Posterior cingulate gyrus (tissue), 11 donors: ENCODE measurements around the gene TBC1D1.
A peak's percentile ranks its signal among the peaks of the same experiment; 100 is the strongest.

Source experiments
- DNase-seq, 10 donors: peaks; one replicate each; pipeline versions ENCODE4 v3.0.0 to v3.0.0-alpha.2; 2020 to 2021; ENCODE audit warnings: mixed read lengths in 3 of 10
- intact Hi-C: fragments of 100-400 bp; cut with DNase I; formaldehyde crosslinking; loops from one replicate; pipeline ENCODE4 v1.15.1; 2023

TBC1D1 gene, protein sequence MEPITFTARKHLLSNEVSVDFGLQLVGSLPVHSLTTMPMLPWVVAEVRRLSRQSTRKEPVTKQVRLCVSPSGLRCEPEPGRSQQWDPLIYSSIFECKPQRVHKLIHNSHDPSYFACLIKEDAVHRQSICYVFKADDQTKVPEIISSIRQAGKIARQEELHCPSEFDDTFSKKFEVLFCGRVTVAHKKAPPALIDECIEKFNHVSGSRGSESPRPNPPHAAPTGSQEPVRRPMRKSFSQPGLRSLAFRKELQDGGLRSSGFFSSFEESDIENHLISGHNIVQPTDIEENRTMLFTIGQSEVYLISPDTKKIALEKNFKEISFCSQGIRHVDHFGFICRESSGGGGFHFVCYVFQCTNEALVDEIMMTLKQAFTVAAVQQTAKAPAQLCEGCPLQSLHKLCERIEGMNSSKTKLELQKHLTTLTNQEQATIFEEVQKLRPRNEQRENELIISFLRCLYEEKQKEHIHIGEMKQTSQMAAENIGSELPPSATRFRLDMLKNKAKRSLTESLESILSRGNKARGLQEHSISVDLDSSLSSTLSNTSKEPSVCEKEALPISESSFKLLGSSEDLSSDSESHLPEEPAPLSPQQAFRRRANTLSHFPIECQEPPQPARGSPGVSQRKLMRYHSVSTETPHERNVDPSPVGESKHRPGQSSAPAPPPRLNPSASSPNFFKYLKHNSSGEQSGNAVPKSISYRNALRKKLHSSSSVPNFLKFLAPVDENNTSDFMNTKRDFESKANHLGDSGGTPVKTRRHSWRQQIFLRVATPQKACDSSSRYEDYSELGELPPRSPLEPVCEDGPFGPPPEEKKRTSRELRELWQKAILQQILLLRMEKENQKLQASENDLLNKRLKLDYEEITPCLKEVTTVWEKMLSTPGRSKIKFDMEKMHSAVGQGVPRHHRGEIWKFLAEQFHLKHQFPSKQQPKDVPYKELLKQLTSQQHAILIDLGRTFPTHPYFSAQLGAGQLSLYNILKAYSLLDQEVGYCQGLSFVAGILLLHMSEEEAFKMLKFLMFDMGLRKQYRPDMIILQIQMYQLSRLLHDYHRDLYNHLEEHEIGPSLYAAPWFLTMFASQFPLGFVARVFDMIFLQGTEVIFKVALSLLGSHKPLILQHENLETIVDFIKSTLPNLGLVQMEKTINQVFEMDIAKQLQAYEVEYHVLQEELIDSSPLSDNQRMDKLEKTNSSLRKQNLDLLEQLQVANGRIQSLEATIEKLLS (N-terminal part only)

DNA sequence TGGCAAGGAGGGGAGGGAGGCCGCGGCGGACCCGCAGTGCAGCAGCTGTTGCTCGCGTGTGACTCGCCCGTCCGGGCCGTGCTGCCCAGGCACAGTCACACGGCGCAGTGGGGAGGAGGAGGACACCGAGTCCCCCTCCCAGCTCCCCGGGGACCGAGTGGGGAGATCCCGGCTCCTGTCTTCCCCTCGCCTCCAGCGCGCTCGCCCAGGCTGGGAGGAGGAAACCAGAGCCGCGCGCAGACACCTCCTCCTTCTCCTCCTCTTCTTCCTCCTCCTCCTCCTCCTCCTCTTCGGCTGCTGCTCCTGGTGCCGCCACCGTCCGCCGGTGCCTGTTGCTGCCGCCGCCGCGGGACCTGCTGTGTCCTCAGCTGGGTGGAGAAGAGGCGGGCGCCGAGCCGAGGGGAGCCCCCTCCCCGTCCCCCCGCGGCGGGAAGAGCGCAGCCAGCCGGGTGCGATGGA is at the start of gene TBC1D1:
Gene TBC1D1, plus strand, starts transcription at position 284 of the 459 bp plus-strand sequence. CDS start 11,012 bp downstream, outside the sequence.
- intact Hi-C loops = loop anchor here (5.0 kb wide), 2 partner anchors 64 to 86 kb away; partner anchors contain the start of gene PGM2
- peak in 9 of 10 donors; percentile 34 to 95 (median 60) for DNase-seq

DNA sequence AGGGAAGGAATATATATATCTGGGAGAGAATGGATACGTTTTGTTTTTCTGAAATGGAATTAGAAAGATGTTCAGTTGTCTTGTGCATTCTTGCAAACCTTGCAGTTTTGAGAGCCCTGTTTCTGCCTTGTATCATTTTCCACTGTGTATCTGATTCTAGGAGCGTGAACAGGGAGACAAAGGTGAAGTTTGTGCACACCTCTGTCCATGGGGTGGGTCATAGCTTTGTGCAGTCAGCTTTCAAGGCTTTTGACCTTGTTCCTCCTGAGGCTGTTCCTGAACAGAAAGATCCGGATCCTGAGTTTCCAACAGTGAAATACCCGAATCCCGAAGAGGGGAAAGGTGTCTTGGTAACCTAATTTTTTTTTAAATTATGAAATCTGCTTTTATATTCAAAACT is 46.7 kb upstream of the TBC1D1 start:
- DNase-seq = no peak
- intact Hi-C loops = no loop called here

DNA sequence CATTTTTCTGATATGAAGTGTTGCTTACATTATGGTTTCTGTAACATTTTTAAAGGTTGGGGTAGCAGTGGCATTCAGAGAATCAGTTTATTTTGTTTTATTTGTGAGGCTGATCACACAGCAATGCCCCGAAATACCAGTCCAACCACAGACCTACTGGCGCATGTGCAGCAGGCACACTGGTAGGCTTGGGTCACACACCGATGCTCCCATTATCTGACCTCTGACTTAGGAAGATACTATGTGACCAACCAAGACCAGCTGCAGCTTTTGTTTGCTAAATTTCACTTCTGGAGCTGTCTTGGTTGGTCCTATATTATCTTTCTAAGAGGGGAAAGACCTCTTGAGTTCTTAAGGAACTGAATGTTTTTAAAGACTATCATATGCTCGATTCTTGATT is 45.7 kb upstream of the TBC1D1 start:
- intact Hi-C loops = no loop called here
- no peak for DNase-seq

DNA sequence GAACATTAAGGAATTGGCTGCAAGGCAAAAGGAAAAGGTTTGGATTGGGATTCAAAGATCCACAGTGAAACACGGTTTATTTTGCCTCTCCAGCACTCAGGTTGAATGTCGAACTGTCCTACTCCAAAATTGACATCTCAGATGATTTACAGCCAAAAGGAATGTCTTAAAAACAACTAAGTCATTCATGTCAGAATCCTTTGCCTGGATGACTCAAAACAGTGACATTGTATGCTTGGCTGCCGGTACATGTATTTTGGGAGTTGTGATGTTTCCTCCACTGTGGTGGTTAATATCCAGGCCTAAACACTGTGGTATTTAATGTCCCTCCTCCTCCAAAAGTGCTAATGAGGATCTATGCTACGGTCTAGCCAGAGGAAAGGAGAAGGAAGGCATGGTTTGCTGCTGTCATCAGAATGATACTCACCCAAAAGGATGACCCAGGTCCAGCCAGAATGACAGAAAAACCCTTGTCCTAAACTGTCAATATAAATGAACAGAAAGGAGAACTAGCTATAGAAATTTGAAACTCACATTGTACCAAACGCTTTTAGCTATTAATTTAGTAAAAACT is 43.5 kb upstream of the TBC1D1 start:
- intact Hi-C loops = no loop called here
- no peak for DNase-seq

DNA sequence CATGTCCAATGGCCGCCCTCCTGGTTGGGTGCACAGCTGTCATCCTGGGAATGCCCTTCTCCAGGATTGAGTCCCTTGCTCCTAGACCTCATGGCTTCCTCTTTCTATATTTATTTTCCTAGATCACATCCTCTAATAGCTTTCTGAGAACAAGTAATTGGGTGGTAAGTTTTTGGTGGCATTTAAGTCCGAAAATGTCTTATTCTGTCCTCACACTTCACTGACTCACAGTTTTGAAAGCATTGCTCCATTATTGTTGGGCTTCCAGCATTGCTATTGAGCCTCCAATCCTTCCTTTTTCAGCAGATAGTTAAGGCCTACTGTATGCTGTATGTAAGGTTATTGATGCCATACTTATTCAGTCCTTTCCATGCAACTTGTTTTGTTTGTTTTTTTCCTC is 38.5 kb upstream of the TBC1D1 start:
- intact Hi-C loops = no loop called here
- DNase-seq = no peak

DNA sequence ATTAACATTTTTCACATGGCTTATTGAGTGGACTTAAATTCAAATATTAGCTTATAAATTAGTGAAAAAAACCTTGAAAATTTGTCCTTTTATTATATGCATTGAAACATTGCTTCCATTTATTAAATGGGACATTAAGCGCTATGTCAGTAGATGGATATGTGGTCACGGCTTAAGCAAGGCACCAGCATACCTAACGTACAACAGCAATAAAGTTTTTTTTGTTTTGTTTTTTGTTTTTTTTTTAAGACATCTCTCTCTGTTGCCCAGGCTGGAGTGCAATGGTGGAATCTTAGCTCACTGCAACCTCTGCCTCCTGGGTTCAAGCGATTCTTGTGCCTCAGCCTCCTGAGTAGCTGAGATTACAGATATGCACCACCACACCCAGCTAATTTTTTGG is 32.8 kb upstream of the TBC1D1 start:
- intact Hi-C loops = no loop called here
- no peak for DNase-seq

DNA sequence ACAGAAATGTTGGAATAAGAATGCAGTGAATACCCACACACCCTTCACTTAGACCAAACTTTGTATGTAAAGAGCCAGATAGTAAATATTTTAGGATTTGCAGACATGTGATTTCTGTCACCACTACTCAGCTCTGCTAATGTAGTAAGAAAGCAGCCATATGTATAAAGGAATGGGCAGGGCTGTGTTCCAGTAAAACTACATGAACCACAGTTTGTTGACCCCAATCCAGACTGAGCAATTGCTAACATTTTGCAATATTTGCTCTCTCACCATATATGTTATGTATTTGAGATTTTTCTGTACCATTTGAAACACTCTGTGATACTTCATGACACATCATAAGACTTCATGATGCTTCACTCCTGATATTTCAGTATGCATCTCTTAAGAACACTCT is 32.0 kb upstream of the TBC1D1 start:
- DNase-seq = no peak
- intact Hi-C loops = no loop called here

DNA sequence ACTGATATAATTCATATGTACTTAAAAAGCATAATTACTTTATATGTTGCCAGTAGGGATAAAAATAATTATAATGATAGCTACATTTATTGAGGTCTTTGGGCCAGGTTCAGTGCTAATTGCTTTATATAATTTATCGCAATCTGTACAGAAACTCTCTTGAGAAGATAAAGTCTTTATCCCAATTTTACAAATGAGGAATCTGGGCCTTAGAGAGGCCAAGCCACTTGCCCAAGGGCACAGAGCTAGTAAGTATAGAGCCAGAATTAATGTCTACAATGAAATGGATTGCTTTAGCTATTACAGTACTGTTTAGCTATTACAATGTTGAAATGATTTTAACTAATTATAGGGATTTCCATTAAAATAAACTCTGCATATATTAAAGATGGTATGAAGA is 30.6 kb upstream of the TBC1D1 start:
- intact Hi-C loops = no loop called here
- DNase-seq = no peak

DNA sequence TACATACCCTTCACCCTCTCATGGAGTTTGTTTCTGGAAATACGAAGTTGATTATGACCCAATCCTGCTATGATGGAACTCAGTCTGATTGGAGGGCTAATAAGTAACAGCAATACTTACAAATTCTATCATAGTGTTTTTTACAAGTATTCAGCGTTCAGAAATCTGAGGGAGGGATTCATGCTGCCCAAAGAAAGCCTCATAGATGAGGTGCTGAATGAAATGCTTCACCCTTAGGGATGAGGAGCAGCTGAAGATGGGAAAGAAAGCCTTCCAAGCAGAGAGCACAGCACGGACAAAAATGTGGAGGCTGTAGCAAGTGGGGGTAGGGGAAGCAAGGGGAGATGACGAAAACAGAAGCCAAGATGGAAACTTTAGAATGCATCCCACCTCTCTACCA is 27.9 kb upstream of the TBC1D1 start:
- intact Hi-C loops = no loop called here
- no peak for DNase-seq

DNA sequence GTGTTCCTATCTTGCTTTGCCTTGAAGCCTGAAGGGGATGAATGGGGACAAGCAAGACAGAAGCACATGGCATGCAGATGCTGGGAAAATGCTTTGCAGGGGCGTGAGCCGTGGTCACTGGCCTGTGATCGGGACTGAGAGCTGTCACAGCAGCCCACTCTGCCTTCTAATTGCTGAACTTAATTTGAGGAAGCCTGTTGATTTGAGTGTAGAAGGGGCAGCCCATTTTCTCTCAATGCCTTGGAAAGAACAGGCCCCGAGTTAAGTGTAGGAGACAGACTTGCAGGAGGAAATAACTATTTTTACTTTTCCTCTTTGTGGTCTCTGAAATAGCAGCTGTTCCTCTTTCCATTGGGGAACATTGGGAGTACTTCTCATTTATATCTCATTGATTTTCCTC is 26.1 kb upstream of the TBC1D1 start:
- intact Hi-C loops = no loop called here
- DNase-seq = no peak

DNA sequence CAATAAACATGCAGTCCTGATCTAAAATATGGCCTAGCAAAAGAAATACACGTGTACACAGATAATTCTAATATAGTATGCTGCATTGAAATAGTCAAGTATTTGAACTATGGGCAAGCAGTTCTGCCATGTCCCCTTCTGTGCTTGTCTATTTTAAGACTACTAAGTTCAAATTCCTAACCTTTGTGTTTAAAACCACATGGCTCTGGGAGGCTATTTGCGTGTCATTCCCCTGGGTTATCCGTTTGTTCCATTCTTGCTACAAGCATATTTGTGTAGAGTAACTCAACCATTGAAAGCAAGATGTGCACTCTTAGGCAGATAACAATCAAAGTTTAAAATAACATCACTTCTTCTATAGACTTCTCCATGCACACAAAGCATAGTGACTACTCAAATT is 25.4 kb upstream of the TBC1D1 start:
- intact Hi-C loops = no loop called here
- no peak for DNase-seq

DNA sequence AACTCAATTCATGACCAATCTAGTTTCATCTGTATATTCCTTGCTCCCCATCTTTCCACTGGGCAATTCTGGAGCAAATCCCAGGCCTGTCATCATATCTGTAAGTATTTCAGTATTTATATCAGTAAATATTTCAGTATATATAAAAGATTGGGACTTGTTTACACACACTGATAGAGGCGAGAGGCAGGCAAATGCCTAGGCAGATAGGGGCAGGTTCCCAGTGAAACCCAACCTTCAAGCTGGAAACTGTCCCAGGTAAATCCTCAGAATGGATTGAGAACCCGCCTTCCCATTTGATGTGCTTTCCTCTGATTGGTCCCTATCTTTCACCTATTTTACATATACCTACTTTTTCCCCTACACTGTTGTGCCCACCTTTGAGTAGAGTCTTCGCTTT is 23.8 kb upstream of the TBC1D1 start:
- no peak for DNase-seq
- intact Hi-C loops = no loop called here

DNA sequence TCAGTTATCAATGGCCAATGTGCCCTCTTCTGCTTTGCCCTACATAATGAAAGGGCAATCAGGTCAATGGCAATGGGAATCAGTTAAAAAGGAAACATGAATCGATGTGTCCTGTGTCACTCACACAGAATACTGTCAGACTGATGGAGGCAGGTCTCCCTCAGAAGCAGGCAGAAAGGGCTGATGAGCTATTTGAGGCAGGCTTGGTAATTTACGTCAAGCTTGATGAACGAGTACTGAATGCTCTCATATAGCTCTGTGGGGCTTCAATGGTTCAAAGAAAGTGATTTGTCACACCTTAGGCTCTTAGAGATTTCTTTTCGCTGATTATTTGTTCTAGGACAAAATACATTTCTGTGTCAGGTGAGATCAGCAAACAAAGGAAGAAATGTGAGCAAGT is 22.6 kb upstream of the TBC1D1 start:
- intact Hi-C loops = no loop called here
- no peak for DNase-seq

DNA sequence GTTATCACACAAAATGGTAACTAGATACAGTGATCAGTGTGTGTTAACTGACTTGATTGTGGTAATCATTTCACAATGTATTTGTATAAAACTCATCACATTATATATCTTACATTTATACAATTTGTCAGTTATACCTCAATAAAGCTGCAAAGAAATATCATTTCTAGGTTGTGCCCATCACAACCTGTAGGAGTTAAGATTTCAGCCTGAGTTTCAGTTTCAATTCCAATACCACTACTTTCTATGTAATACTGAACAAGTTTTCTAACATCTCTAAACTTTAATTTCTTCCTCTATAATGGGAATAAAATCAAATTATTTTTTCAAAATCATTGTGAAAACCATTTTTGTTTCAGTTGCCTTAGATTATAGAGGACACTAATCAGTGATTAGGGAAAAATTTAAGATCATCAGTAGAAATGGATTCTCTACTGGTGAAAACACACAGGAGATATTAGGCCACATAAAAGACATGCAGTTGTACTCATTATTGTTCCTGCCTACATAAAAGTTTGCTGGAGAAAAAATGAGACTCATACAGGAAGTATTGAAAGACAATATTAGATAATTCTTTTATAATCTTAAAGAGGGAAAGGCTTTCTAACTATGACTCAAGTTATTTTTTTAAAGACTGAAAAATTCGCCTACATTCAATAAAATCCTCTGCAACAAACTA is 18.4 kb upstream of the TBC1D1 start:
- intact Hi-C loops = no loop called here
- no peak for DNase-seq

DNA sequence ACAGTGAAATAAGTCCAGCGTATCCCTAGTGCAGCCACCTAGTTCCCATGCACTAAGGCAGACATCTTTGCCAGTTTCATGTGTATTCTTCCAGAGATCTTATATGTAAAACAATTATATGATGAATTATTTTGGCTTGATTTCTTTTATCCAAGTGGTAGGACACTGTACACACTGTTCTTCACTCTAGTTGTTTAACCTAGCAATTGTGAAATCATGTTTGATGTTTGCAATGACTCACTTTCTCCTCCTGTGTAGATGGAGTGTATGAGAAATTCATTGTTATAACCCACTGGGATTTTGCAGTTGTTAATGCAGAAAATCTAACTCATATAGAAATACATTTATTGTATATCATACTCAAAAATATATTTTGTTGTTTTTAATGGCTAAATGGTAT is 17.5 kb upstream of the TBC1D1 start:
- intact Hi-C loops = no loop called here
- no peak for DNase-seq

DNA sequence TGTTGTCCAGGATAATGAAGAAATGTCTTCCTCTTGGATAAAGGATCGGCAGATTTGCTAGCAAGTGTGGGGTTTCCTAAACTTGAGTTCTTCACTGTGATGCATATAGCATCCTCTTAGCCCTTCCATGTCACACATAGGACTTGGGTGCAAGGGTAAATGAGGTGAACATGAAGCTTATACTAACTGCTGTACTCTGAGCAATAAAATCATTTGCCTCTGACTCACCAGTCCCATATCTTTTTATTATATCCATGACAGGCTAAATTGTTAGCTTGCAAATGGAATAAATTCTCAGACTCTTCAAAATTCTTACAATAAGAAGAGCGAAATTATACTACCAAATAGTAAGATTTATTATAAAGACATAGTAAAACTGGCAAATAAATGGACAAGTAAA is 14.7 kb upstream of the TBC1D1 start:
- no peak for DNase-seq
- intact Hi-C loops = no loop called here

DNA sequence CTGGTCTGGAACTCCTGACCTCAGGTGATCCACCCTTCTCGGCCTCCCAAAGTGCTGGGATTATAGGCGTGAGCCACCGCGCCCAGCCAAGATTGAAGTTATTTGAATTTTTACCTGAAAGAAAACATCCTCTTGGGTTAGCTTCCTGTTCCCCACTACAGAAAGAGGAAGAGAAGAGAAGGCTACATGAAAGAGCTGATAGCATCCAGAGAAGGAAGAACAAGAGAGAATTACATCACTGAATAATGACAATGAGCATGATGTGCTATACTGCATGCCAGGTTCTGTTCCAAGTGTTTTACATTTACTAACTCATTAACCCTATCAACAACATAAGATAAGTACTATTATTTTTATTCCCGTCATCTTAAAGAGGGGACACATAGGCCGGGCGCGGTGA is 11.5 kb upstream of the TBC1D1 start:
- intact Hi-C loops = no loop called here
- DNase-seq = no peak

DNA sequence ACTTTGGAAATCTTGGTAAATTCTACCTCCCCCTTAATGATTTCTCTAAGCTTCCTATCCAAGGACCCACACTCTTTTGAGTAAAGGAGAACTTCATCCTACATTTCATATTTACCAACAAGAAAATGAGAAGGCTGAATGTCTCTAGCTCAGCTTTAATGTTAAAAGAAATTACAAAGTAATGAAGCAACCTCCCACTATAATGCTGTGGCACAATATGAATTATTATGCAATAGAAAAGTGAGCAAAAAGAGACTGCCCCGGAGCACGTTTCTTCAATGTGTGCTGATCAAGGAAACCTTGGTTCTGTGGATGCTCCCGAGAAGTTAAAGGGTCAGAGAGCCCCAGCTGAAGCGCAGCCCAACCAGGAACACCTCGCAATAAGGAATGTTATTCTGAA is 9.1 kb upstream of the TBC1D1 start:
- intact Hi-C loops = no loop called here
- DNase-seq = no peak

DNA sequence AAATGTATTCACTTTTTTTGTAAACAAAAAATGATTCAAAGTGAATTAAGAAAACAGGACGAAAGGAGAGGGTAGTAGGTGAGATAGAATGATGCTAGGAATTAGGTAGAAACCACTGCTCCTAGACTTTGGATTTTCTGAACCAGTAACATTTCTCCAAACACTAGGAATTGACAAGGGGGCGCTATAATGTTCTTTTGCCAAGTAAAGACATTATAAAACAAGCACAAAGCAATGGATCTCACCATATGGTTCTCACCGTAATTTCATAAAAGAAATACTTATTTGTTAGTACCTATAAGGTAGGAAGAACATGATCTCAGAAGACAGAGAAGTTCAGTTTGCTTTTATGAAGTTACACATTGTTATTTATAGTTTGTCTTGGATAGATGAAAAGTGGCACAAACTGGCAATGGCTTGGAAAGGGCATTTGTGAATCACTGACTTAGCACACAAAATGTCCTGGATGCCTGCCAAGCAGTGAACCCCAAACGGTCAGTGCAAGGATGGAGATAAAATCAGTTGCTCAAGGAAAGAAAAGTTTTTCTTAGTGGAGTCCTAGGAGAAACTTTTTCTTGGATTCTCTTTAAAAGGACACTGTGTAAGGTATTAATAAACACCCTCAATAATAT is 8.1 kb upstream of the TBC1D1 start:
- DNase-seq = no peak
- intact Hi-C loops = no loop called here
